ENCODE results near the gene MSH3.
A peak's percentile ranks its signal among the peaks of the same experiment; 100 is the strongest.
"Not testable (repeated sequence)": the region's sequence is repeated elsewhere in the genome, so short reads cannot be mapped to it uniquely, and the experiment has no call there.

Gene MSH3

GRCh38 chr5:80759866-80760577 is 105.6 kb downstream of the MSH3 start:
- DNase-seq, result no peak

- DNase-seq, result no peak
Observed at GRCh38 chr5:80760680-80761079, 106.2 kb downstream of the MSH3 start.

- no peak for DNase-seq
Observed at GRCh38 chr5:80761176-80761575, 106.7 kb downstream of the MSH3 start.

- no peak for DNase-seq
Observed at GRCh38 chr5:80761966-80762365, 107.5 kb downstream of the MSH3 start.

- no peak for DNase-seq
Observed at GRCh38 chr5:80762573-80762972, 108.1 kb downstream of the MSH3 start.

GRCh38 chr5:80763211-80763610 is 108.8 kb downstream of the MSH3 start:
- peak; percentile 8 for DNase-seq

GRCh38 chr5:80763873-80764647 is 109.6 kb downstream of the MSH3 start:
- no peak for DNase-seq

- DNase-seq, result no peak
Observed at GRCh38 chr5:80764786-80765185, 110.3 kb downstream of the MSH3 start.

GRCh38 chr5:80777347-80778287 is 123.2 kb downstream of the MSH3 start:
- no peak for DNase-seq

GRCh38 chr5:80780024-80780423 is 125.6 kb downstream of the MSH3 start:
- DNase-seq, result no peak

GRCh38 chr5:80780761-80781285 is 126.4 kb downstream of the MSH3 start:
- no peak for DNase-seq

GRCh38 chr5:80781356-80781755 is 126.9 kb downstream of the MSH3 start:
- DNase-seq, result no peak

GRCh38 chr5:80782626-80783025 is 128.2 kb downstream of the MSH3 start:
- peak; percentile 2 for DNase-seq

- not testable (repeated sequence) for DNase-seq
Observed at GRCh38 chr5:80783751-80784150, 129.3 kb downstream of the MSH3 start.

GRCh38 chr5:80784451-80784850 is 130.0 kb downstream of the MSH3 start:
- DNase-seq, result no peak

GRCh38 chr5:80789319-80790016 is 135.0 kb downstream of the MSH3 start:
- not testable (repeated sequence) for DNase-seq

GRCh38 chr5:80790698-80791097 is 136.2 kb downstream of the MSH3 start:
- DNase-seq, result no peak

GRCh38 chr5:80793354-80793753 is 138.9 kb downstream of the MSH3 start:
- no peak for DNase-seq

GRCh38 chr5:80796846-80797245 is 142.4 kb downstream of the MSH3 start:
- DNase-seq, result no peak

- no peak for DNase-seq
Observed at GRCh38 chr5:80797428-80798024, 143.1 kb downstream of the MSH3 start.

- DNase-seq, result no peak
Observed at GRCh38 chr5:80798166-80798565, 143.7 kb downstream of the MSH3 start.

- no peak for DNase-seq
Observed at GRCh38 chr5:80798633-80799032, 144.2 kb downstream of the MSH3 start.

All from NCI-H1694 (cell line).